ENCODE data around the gene ZFHX3.

- TF ChIP-seq CTCF (IDR thresholded peaks at IDR 0.05; ENCODE audit: low read depth, low read length) (no peak), EZH2phosphoT487 (IDR thresholded peaks at IDR 0.05; ENCODE audit: low read depth) (no peak)
Measured at GRCh38 chr16:72793716-72794115, 254.2 kb downstream of the ZFHX3 start.
